ENCODE data around the gene PARN.
"Not testable (repeated sequence)": the region's sequence is repeated elsewhere in the genome, so short reads cannot be mapped to it uniquely, and the experiment has no call there.

PARN gene

GRCh38 chr16:14629919-14630619 is at the start of gene PARN:
Gene PARN (minus strand): TSS chr16:14630260. CDS start chr16:14630125, 135 bp downstream.
- DNase-seq: peak; percentile 96 to 97

- DNase-seq: no peak
These were observed 48.9 kb upstream of the PARN start for GRCh38 chr16:14678748-14679497.

GRCh38 chr16:14677627-14678026 is 47.6 kb upstream of the PARN start:
- DNase-seq: no peak

- no peak for DNase-seq
These were observed 46.6 kb upstream of the PARN start for GRCh38 chr16:14676633-14677032.

DNA sequence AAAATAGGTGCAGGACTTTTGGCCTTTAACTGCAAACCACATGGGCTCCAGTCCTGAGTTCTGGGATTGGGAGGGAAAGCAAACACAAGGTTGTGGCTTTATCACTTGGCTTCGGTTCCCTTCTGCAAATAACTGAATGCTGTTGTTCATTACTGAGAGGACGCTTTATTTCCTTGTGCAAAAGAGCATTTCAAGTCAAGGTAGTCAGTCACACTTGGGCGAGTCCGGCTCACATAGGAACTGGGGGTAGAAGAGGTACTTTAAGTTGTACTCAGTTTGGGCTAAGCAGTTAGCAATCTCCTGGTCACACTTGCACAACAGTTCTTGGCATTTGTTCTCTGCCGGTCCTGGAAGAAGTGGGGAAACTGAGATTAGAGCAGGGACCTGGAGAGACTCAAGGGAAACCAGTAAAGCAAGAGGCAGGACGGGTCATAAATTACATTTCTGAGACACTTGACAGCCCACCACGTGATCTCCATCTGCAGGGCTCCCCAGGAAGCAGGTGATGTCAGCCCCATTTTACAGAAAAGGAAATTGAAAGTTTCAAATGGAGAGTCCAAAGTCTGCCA is 42.4 kb upstream of the PARN start:
- DNase-seq: no peak

- no peak for DNase-seq
These were observed 39.7 kb upstream of the PARN start for GRCh38 chr16:14669776-14670175.

DNA sequence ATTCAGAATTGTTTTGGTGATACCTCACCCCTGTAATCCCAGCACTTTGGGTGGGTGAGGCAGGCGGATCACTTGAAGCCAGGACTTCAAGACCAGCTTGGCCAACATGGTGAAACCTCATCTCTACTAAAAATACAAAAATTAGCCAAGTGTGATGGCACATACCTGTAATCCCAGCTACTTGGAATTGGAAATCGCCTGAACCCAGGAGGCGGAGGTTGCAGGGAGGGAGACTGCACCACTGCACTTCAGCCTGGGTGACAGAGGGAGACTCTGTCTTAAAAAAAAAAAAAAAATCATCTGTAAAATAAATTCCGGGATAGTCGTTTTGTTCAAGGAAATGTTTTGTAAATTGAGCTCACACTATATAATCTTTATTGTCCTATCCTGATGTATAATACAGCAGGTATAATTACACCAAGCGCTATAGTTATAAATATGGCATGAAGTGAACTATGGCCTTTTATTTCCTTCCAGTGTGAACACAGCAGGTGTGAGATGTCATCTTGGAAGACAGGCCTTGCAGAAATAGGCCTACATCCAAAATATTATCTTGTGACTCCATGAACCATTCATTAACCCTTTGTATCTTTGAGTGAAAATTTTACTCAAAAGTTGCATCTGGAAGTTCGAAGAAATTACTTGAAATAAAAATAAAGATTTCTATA is 38.6 kb upstream of the PARN start:
- no peak for DNase-seq

DNA sequence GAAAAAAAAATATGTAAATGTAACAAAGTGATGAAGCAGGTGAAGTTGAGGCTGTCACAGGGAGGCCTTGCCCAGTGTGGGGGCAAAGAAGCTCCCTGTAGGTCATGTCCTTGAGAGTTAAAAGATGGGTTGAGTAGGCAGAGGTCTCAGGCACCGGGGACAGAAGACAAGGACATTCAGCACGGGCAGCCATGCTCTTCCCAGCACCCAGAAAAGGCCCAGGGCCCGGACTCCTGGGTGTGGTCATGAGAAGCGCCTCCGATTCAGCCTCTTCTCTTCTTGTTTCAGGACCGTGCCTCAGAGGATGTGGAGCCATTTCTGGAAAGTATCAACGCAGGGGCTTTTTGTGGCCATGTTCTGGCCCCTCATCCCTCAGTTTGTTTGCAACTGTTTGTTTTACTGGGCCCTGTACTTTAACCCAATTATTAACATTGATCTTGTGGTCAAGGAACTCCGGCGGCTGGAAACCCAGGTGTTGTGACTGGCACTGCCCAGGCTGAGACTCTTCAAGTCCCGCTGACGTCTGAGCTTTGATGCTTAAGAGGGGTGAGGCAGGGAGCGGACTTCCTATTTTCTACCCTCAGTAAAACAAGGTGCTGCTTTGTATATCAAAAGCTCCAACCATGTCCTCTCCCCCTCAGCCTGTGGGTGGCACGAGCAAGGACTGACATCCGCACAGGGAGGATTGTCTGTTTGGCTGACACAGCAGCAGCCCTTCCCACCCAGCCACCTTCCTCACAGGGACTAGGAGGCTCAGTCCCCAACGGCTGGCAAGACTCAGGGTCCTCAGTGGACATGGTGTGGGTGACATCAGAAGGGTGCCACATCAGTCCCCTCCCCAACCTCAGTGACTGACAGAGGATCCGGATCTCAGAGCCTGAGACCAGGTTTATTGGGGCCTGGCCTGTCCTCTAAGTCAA is 37.5 kb upstream of the PARN start:
- DNase-seq: no peak

- DNase-seq: no peak
These were observed 28.0 kb upstream of the PARN start for GRCh38 chr16:14658063-14658462.

GRCh38 chr16:14652726-14653125 is 22.7 kb upstream of the PARN start:
- DNase-seq: no peak

DNA sequence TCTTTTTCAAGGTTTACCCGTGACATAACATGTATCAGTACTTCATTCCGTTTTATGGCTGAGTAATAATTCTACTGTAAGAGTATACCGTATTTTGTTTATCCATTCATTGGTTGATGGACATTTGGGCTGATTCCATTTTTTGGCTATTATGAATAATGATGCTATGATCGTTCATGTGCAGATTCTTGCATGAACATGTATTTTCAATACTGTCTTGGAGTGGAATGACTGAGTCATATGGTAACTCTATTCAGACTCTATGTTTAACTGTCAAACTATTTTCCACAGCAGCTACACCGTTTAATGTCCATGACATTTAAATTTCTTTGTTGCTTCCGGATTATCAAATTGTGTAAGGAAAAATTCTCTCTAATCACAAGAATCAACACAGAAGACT is 20.6 kb upstream of the PARN start:
- DNase-seq: no peak

DNA sequence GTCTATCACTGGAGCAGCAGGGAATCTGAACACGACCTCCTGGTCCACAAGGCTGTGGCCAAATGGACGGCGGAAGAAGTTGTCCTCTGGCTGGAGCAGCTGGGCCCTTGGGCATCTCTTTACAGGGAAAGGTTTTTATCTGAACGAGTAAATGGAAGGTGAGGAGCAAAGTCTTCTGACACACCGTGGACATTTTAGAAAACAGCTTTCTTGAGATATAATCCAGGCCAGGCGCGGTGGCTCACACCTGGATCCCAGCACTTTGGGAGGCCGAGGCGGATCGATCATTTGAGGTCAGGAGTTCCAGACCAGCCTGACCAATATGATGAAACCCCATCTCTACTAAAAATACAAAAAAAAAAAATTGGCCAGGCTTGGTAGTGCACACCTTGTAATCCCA is 19.8 kb upstream of the PARN start:
- DNase-seq: no peak

GRCh38 chr16:14641926-14642325 is 11.9 kb upstream of the PARN start:
- no peak for DNase-seq

- no peak for DNase-seq
These were observed 11.1 kb upstream of the PARN start for GRCh38 chr16:14641206-14641605.

GRCh38 chr16:14640538-14640937 is 10.5 kb upstream of the PARN start:
- no peak for DNase-seq

- not testable (repeated sequence) for DNase-seq
These were observed 6.8 kb upstream of the PARN start for GRCh38 chr16:14636951-14637240.

DNA sequence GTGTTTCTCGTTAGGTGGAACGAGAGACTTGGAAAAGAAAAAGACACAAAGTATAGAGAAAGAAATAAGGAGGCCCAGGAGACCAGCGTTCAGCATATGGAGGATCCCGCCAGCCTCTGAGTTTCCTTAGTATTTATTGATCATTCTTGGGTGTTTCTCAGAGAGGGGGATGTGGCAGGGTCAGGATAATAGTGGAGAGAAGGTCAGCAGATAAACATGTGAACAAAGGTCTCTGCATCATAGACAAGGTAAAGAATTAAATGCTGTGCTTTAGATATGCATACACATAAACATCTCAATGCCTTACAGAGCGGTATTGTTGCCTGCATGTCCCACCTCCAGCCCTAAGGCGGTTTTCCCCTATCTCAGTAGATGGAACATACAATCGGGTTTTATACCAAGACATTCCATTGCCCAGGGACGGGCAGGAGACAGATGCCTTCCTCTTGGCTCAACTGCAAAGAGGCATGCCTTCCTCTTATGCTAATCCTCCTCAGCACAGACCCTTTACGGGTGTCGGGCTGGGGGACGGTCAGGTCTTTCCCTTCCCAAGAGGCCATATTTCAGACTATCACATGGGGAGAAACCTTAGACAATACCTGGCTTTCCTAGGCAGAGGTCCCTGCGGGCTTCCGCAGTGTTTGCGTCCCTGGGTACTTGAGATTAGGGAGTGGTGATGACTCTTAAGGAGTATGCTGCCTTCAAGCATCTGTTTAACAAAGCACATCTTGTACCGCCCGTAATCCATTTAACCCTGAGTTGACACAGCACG is 6.3 kb upstream of the PARN start:
- not testable (repeated sequence) for DNase-seq

- DNase-seq: no peak
These were observed 5.5 kb upstream of the PARN start for GRCh38 chr16:14635395-14636165.

DNA sequence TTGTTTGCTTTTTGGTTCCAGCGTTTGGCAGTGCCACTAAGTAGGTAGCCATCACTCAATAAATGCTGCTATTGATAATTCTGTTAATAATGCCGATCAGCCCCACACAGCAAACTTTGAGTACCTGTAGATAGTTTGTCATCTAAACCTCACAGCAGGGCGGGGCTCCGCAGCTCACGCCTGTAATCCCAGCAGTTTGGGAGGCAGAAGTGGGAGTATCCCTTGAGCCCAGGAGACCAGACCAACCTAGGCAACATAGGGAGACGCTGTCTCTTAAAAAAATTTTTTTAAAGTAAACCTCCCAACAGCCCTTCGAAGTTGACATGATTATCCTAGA is 4.3 kb upstream of the PARN start:
- DNase-seq: no peak

DNA sequence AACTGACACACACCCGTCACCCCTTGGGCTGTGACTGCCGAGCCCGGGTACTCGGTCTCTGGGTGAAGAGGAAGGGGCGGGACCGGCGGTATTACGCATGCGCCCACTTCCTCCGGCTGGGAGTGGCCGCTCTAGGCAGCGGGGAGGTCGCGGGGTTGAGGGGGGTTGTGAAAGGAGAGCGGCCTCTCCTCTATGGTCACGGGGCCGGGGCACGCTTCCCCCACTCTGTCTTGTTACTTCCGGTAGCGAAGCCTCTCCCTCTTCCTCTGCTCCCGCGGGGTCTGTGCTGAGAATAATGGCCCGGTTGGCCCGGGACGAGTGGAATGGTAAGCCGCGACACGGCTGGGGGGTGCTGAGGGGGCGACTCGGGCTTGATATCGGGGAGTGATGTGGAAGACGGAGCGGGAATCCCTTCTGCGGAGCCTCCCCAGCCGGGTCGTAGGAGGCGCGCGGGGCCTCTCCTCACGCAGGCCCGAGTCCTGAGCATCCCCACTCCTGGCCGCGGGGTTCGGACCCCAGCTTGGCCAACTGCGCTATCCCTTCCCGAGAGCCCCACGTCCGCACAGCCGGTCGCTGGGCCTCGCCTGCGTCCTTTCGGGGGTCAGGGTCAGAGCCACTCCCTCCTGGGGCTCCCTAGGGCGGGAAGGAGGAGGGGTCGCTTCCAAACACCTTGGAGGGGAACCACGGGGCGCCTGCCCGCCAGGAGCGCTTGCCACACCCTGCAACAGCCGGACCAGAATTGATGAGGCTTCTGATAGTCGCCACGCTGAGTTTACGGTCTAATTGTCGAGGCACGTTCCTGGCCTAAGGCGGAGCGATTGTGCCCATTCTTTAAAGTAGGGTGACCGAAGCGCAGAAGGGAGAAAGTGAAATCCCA is 2.9 kb upstream of the PARN start, which contains the start of gene BFAR:
Gene BFAR (plus strand): TSS at position 259 of the 877 bp plus-strand sequence. CDS start 11,396 bp downstream, outside the sequence.
- DNase-seq: peak; percentile 99
